ENCODE measurements around the gene MYBPC2.

DNA sequence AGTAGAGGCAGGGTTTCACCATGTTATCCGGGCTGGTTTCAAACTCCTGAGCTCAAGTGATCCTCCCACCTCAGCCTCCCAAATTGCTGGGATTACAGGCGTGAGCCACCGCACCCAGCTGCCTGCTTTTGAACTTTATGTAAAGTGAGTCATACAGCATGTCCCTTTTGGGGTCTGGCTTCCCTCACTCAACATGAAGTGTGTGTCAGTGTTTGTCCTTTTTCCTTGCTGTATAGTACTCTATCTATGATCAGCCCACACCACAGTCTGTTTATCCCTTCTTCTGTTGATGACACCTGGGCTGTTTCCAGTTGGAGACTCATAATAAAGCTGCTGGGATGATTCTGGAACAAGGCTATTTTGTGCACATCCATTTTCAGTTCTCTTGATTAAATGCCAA, 11.9 kb upstream of the MYBPC2 start:
- TF ChIP-seq, protein P1, sequence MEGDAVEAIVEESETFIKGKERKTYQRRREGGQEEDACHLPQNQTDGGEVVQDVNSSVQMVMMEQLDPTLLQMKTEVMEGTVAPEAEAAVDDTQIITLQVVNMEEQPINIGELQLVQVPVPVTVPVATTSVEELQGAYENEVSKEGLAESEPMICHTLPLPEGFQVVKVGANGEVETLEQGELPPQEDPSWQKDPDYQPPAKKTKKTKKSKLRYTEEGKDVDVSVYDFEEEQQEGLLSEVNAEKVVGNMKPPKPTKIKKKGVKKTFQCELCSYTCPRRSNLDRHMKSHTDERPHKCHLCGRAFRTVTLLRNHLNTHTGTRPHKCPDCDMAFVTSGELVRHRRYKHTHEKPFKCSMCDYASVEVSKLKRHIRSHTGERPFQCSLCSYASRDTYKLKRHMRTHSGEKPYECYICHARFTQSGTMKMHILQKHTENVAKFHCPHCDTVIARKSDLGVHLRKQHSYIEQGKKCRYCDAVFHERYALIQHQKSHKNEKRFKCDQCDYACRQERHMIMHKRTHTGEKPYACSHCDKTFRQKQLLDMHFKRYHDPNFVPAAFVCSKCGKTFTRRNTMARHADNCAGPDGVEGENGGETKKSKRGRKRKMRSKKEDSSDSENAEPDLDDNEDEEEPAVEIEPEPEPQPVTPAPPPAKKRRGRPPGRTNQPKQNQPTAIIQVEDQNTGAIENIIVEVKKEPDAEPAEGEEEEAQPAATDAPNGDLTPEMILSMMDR (IDR thresholded peaks at IDR 0.05 in 8 of 11, conservative IDR thresholded peaks at IDR 0.05 in 3 of 11), result no peak
- no peak for TF ChIP-seq POLR2A (IDR thresholded peaks at IDR 0.05)
- TF ChIP-seq POLR2AphosphoS5 (IDR thresholded peaks at IDR 0.05), result no peak

Measured in spleen (tissue), 7 donors.